ENCODE results near the gene FCRL5.
"Not testable (repeated sequence)": the region's sequence is repeated elsewhere in the genome, so short reads cannot be mapped to it uniquely, and the experiment has no call there.

The FCRL5 gene

DNA sequence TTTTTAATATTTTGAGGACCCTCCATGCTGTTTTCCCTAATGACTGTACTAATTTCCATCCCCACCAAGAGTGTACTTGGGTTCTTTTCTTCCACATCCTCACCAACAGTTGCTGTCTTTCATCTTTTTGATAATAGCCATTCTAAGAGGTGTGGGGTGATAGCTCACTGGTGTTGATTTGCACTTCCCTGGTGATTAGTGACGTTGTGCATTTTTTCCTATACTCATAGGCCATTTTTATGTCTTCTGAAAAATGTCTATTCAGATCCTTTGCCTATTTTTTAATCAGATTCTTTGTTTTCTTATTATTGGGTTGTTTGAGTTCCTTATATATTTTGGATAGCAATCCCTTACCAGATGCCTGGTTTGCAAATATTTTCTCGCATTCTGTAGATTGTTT lies 64.2 kb downstream of the FCRL5 start:
- Histone ChIP-seq H4K20me1 (ENCODE audit: insufficient read depth, low read length, poor library complexity, severe bottlenecking) (no peaks in the 10 kb centered on the region), H3K79me2 (ENCODE audit: insufficient read depth, low read length) (no peaks in the 10 kb centered on the region), H3K27me3 (ENCODE audit: insufficient read depth, low read length, poor library complexity, severe bottlenecking) (no peaks in the 10 kb centered on the region), H3K36me3 (ENCODE audit: insufficient read depth, low read length) (no peaks in the 10 kb centered on the region), H3K9me3 (ENCODE audit: insufficient read depth, low read depth, low read length) (no peaks in the 10 kb centered on the region), H3K4me1 (ENCODE audit: insufficient read depth, low read length, poor library complexity, severe bottlenecking) (peaks cover 9% of the 10 kb centered on the region), H3K9me2 (replicated peaks; ENCODE audit: low read depth, low read length) (no peaks in the 10 kb centered on the region), H3K4me3 (ENCODE audit: low read length, poor library complexity, severe bottlenecking) (no peak overlapping the region), H3K9ac (ENCODE audit: low read depth, low read length, poor library complexity, severe bottlenecking) (no peak overlapping the region), H3K4me2 (ENCODE audit: low read depth, low read length, poor library complexity, severe bottlenecking) (no peak overlapping the region), H2AFZ (ENCODE audit: low read length) (no peak overlapping the region), H3F3A (ENCODE audit: low read depth) (no peaks in the 10 kb centered on the region)
- no peak for TF ChIP-seq EZH2phosphoT487 (IDR thresholded peaks at IDR 0.05; ENCODE audit: borderline replicate concordance)
- TF ChIP-seq, protein P1, sequence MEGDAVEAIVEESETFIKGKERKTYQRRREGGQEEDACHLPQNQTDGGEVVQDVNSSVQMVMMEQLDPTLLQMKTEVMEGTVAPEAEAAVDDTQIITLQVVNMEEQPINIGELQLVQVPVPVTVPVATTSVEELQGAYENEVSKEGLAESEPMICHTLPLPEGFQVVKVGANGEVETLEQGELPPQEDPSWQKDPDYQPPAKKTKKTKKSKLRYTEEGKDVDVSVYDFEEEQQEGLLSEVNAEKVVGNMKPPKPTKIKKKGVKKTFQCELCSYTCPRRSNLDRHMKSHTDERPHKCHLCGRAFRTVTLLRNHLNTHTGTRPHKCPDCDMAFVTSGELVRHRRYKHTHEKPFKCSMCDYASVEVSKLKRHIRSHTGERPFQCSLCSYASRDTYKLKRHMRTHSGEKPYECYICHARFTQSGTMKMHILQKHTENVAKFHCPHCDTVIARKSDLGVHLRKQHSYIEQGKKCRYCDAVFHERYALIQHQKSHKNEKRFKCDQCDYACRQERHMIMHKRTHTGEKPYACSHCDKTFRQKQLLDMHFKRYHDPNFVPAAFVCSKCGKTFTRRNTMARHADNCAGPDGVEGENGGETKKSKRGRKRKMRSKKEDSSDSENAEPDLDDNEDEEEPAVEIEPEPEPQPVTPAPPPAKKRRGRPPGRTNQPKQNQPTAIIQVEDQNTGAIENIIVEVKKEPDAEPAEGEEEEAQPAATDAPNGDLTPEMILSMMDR (conservative IDR thresholded peaks at IDR 0.05; ENCODE audit: low read length): no peak

DNA sequence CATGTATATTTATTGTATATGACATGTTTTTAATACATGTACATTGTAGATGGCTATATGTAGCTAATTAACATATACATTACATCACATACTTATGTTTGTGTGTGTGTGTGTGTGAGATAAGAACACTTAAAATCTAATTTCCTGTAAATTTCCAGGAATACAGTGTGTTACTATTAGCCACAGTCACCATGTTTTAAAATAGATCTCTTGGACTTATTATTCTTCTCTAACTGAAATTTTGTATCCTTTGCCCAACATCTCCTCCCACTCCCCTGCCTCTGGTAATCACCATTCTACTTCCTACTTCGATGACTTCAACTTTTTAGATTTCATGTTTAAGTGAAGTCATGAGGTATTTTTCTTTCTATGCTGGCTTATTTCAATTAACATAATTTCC lies 64.8 kb downstream of the FCRL5 start:
- no peaks in the 10 kb centered on the region for H3K27me3 ChIP-seq (ENCODE audit: insufficient read depth, low read length, poor library complexity, severe bottlenecking)
- H3K79me2 ChIP-seq (ENCODE audit: insufficient read depth, low read length): no peaks in the 10 kb centered on the region
- H3K4me1 ChIP-seq (ENCODE audit: insufficient read depth, low read length, poor library complexity, severe bottlenecking): peaks cover 9% of the 10 kb centered on the region
- no peak overlapping the region for H3K9ac ChIP-seq (ENCODE audit: low read depth, low read length, poor library complexity, severe bottlenecking)
- no peak for TF ChIP-seq EZH2phosphoT487 (IDR thresholded peaks at IDR 0.05; ENCODE audit: borderline replicate concordance)
- TF ChIP-seq, protein P1 (conservative IDR thresholded peaks at IDR 0.05; ENCODE audit: low read length): no peak
- no peak overlapping the region for H3K4me3 ChIP-seq (ENCODE audit: low read length, poor library complexity, severe bottlenecking)
- no peak overlapping the region for H3K4me2 ChIP-seq (ENCODE audit: low read depth, low read length, poor library complexity, severe bottlenecking)
- no peaks in the 10 kb centered on the region for H4K20me1 ChIP-seq (ENCODE audit: insufficient read depth, low read length, poor library complexity, severe bottlenecking)
- no peaks in the 10 kb centered on the region for H3K9me2 ChIP-seq (replicated peaks; ENCODE audit: low read depth, low read length)
- H3K9me3 ChIP-seq (ENCODE audit: insufficient read depth, low read depth, low read length): no peaks in the 10 kb centered on the region
- no peak overlapping the region; the same call in 1 of the 2 replicates for H2AFZ ChIP-seq (ENCODE audit: low read length)
- H3K36me3 ChIP-seq (ENCODE audit: insufficient read depth, low read length): no peaks in the 10 kb centered on the region
- no peaks in the 10 kb centered on the region for H3F3A ChIP-seq (ENCODE audit: low read depth)

DNA sequence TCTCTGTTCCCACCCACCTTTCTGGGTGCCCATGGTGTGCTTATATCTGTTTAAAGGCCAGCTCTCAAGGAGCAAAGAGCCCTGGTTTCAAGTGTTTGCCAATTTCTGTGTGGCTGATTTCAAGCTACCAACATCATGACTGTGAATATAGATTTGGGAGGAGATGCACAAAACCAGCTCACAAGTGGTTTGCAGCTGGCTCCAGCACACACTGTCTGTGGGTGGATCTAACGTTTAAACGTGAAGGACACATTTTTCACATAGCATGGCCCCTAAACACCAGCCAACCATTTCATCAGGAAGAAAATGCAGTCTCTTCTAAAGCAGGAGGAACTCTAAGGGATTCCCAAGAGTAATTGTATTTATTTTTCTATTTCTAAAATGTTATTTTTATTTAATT lies 65.2 kb downstream of the FCRL5 start:
- Histone ChIP-seq H2AFZ (ENCODE audit: low read length) (peak overlapping the region; percentile 75), H3K27me3 (ENCODE audit: insufficient read depth, low read length, poor library complexity, severe bottlenecking) (no peaks in the 10 kb centered on the region), H3K36me3 (ENCODE audit: insufficient read depth, low read length) (no peaks in the 10 kb centered on the region), H3K9ac (ENCODE audit: low read depth, low read length, poor library complexity, severe bottlenecking) (no peak overlapping the region), H3K9me2 (replicated peaks; ENCODE audit: low read depth, low read length) (no peaks in the 10 kb centered on the region), H3K9me3 (ENCODE audit: insufficient read depth, low read depth, low read length) (no peaks in the 10 kb centered on the region), H3K4me3 (ENCODE audit: low read length, poor library complexity, severe bottlenecking) (no peak overlapping the region), H3K4me2 (ENCODE audit: low read depth, low read length, poor library complexity, severe bottlenecking) (no peak overlapping the region), H3K79me2 (ENCODE audit: insufficient read depth, low read length) (no peaks in the 10 kb centered on the region), H3K4me1 (ENCODE audit: insufficient read depth, low read length, poor library complexity, severe bottlenecking) (peaks cover 9% of the 10 kb centered on the region), H4K20me1 (ENCODE audit: insufficient read depth, low read length, poor library complexity, severe bottlenecking) (no peaks in the 10 kb centered on the region), H3F3A (ENCODE audit: low read depth) (no peaks in the 10 kb centered on the region)
- TF ChIP-seq, protein P1 (conservative IDR thresholded peaks at IDR 0.05; ENCODE audit: low read length): no peak
- no peak for TF ChIP-seq EZH2phosphoT487 (IDR thresholded peaks at IDR 0.05; ENCODE audit: borderline replicate concordance)

DNA sequence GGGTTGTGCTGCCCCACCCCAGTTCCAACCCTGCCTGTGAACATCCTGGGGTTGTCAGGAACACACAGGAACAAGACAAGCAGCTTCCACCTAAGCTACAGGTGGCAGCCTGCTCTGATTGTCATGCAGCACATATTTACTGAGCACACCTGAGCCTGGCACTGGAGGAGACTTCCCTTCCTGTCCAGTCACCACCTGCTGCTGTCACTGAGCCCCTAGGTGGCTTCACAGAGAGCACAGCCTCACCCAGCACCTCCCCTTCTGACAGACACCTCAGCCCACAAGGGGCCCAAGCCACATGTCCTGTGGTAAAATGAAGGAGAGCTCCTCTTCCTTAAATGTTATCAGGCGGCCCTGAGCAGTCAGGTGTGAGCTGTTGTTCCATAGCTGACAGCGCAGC lies 65.9 kb downstream of the FCRL5 start:
- not testable (repeated sequence) for H3K36me3 ChIP-seq (ENCODE audit: insufficient read depth, low read length); H3K79me2 ChIP-seq (ENCODE audit: insufficient read depth, low read length); H3K4me3 ChIP-seq (ENCODE audit: low read length, poor library complexity, severe bottlenecking); H3K4me2 ChIP-seq (ENCODE audit: low read depth, low read length, poor library complexity, severe bottlenecking); H4K20me1 ChIP-seq (ENCODE audit: insufficient read depth, low read length, poor library complexity, severe bottlenecking); H3K9me2 ChIP-seq (replicated peaks; ENCODE audit: low read depth, low read length); H3F3A ChIP-seq (ENCODE audit: low read depth); H3K9ac ChIP-seq (ENCODE audit: low read depth, low read length, poor library complexity, severe bottlenecking); H3K9me3 ChIP-seq (ENCODE audit: insufficient read depth, low read depth, low read length); H3K4me1 ChIP-seq (ENCODE audit: insufficient read depth, low read length, poor library complexity, severe bottlenecking); H3K27me3 ChIP-seq (ENCODE audit: insufficient read depth, low read length, poor library complexity, severe bottlenecking)
- peak overlapping the region; percentile 75; the same call in 1 of the 2 replicates for H2AFZ ChIP-seq (ENCODE audit: low read length)
